GM21528 (cell line): ENCODE results near the gene RING1.
A peak's percentile ranks its signal among the peaks of the same experiment; 100 is the strongest.

Experiments
- ATAC-seq: cut with Tn5 transposase; IDR thresholded peaks from one replicate; pipeline ENCODE4 v1.9.1; 2021; ENCODE audit warnings: mild to moderate bottlenecking, moderate library complexity; ENCODE audit not compliant: unreplicated experiment, low FRiP score

The RING1 gene

GRCh38 chr6:33237741-33238140 is 29.4 kb downstream of the RING1 start:
- ATAC-seq: no peak

- no peak for ATAC-seq
Measured at GRCh38 chr6:33241968-33242367, 33.7 kb downstream of the RING1 start.

- no peak for ATAC-seq
Measured at GRCh38 chr6:33243476-33243875, 35.2 kb downstream of the RING1 start.

- peak; percentile 37 for ATAC-seq
Measured at GRCh38 chr6:33247977-33248642, 39.8 kb downstream of the RING1 start.

GRCh38 chr6:33248643-33248931 is 40.3 kb downstream of the RING1 start:
- ATAC-seq: peak; percentile 5

- ATAC-seq: peak; percentile 92
Measured at GRCh38 chr6:33248932-33249731, 40.8 kb downstream of the RING1 start.

GRCh38 chr6:33249732-33250630 is 41.7 kb downstream of the RING1 start:
- ATAC-seq: peak; percentile 4

GRCh38 chr6:33250731-33251130 is 42.4 kb downstream of the RING1 start:
- ATAC-seq: no peak

GRCh38 chr6:33251395-33252012 is 43.2 kb downstream of the RING1 start:
- no peak for ATAC-seq

- no peak for ATAC-seq
Measured at GRCh38 chr6:33252759-33253158, 44.5 kb downstream of the RING1 start.

GRCh38 chr6:33254591-33254990 is 46.3 kb downstream of the RING1 start:
- ATAC-seq: no peak

GRCh38 chr6:33259032-33259431 is 50.7 kb downstream of the RING1 start:
- ATAC-seq: no peak
